Mucosa of gallbladder (tissue), 1 donor: ENCODE results near the gene GRID1. TPM values are rescaled to one million over a fixed set of nuclear protein-coding genes. Genes with fewer than 3 reads are reported as not detected.
A peak's percentile ranks its signal among the peaks of the same experiment; 100 is the strongest.
"Not testable (repeated sequence)": the region's sequence is repeated elsewhere in the genome, so short reads cannot be mapped to it uniquely, and the experiment has no call there.

ENCODE experiments used
- DNase-seq: peaks from one replicate; pipeline ENCODE4 v3.0.0-alpha.2; 2020; ENCODE audit warnings: low spot score
- total RNA-seq: library from RNA; stranded (reverse); gene quantifications from one replicate; pipeline ENCODE4 v1.2.1, GENCODE V29; 2021
- donor health status: DM: no; HTN: no; CAD: no.

GRID1 gene
- total RNA-seq, 1 donor from 2014 or later = 6.3 TPM

GRCh38 chr10:86391986-86392722 lies 25.6 kb upstream of the GRID1 start:
- DNase-seq = no peak

DNA sequence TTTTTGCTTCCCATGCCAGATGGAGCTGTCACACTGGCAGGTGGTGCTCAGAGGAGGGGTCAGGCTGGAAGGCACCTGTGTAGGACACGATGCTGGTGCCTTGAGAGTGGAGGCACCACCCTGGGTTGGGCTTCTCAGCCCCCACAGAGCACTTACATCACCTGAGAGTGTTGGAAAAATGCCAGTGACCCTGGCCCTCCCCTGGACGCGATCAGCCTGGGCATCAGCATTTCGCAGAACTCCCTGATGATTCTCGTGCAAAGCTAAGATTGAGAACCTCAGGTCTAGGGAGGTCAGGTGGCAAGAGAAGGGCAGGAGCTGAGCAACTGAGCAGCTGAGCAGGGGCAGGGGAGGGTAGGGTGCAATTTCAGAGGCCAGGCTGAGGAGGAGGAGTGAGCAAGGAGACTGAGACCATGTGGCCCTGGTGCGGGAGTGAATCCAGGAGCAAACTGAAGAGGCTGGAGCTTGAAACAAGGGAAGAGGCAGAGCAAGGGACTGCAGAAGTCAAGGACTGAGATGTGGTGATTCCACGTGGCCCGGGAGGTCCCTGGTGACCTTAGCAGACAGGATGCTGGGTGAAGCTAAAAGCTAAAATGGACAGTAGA lies 24.7 kb upstream of the GRID1 start:
- DNase-seq = no peak

GRCh38 chr10:86390337-86391120 lies 23.9 kb upstream of the GRID1 start:
- no peak for DNase-seq

GRCh38 chr10:86389441-86390193 lies 23.0 kb upstream of the GRID1 start:
- DNase-seq = no peak

- not testable (repeated sequence) for DNase-seq
Observed at GRCh38 chr10:86389109-86389440, 22.5 kb upstream of the GRID1 start.

DNA sequence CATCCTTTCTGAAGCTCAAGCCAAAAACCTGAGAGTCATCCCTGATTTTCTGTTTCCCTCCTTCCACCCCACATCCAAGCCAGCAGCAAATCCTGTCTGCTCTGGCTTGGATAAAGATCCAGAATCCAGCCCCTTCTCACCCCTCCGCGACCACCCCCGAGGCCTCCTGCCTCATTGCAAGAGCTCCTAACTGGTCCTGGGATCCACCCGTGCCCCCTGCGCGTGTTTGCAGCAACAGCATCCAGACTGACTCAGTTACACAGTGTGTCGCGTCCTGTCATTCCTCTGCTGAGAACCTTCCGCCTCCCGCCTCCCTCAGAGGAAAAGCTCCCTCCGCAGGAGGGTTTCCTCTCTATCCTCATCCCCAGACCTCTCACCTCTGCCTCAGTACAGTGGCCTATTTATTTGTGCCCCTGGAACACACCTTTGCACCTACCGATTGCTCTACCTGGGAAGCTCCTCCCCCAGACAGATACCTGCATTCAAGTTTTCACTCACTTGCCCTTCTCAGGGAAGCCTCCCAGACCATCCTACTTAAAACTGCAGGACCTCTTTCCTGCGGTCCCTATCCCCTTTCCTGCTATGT lies 21.6 kb upstream of the GRID1 start:
- DNase-seq = no peak

DNA sequence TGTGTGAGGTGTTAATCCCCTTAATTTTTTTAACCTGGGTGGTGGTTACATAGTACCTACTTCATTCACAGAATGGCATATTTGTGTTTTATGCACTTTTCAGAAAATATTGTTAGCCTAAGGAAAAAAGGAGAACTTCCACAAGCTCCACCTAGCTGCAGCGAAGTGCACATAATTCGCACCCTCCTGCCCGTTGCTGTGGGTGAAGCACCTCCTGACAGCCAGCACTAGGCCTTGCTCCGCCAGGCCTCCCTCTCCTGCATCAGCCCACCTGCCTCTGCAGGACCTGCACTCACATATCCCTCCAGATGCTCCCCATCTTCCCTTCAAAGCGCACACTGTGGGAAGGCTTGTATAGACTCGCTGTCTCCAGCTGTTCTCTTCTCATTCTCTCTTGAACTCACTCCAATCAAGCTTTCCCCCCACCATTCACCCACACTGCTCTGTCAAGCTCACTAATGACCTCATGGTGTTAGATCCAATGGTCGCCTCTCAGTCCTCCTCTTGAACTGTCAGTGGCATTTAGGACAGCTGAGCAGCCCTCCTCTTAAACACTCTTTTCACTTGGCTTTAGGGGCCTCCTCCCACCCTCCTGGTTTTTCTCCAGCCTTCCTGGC lies 20.7 kb upstream of the GRID1 start:
- DNase-seq = no peak

DNA sequence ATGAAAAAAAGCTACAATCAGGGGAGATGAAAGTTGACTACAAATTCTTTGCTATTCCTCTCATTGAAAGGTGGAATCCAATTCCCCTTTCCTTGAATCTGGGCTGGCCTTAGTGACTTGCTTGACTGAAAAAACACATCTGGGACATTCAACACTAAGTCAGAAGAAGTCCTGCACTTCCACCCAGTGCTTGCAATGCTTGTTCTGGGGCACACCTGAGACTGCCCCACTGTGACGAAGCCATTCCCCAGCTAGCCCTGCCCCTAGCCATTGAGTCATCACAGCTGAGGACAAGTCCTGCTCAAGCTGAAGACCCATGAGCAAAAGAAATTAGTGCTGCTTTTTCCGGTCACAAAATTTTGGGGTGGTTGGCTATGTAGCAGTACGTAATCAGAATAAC lies 19.2 kb upstream of the GRID1 start:
- DNase-seq = no peak

DNA sequence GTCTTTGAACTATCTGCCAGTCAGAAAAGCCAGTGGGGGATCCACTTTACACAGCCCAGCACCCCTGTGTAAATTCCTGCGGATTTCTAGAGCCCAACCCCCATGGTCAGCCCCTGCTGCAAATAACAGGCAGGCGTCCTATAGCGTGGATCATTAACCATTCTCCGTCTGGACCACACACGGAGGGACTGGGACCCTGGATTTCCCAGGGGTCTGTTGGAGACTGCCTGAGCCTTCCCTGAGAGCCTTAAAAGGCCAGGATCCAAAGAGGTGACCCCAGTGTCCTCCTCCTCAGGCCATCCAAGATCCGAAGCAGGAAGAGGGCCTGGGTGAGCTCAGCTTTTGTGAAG lies 11.2 kb upstream of the GRID1 start:
- no peak for DNase-seq

DNA sequence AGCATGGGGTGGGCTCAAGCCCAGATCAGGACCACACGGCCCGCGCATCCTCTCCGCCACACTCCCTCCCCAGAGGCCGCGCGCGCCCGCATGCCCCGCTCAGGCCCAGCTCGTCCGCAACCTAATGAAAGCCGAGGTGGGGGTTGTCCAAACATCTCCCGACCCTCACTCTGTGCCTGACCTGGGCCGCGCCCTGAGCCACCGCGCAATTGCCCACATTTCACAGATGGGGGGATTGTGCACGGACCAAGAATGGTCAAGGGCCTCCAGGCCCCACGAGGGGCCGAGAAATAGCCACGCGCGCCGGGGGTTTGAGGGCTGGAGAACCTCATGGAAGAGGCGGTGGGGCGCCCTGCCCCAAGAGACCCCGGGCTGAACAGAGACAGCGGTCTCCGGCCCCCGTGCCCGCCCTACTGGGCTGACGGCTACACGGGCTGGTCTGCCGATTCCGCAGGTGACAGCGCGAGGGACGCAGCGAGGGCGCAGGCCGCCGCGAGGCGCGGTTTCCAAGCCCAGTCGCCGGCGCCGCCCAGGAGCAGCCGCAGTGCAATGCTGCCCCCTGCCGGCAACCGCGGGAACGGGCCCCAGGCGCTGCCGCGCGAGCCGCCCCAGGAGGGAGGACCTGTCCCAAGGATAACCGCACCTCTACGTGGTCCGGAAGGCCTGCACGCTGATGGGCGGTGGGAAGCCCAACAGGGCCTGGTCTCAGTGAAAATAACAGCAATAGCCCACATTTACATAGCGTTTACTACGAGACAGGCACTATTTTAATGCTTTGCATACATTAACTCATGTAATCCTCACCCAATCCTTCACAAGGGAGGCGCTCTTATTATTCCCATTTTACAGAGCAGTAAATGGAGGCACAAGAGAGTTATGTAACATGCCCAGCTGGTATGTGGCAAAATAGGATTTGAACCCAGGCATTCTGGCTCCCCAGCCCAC lies 10.5 kb upstream of the GRID1 start:
- peak; percentile 74 for DNase-seq

- DNase-seq = no peak
Observed at GRCh38 chr10:86376403-86376802, 9.8 kb upstream of the GRID1 start.

DNA sequence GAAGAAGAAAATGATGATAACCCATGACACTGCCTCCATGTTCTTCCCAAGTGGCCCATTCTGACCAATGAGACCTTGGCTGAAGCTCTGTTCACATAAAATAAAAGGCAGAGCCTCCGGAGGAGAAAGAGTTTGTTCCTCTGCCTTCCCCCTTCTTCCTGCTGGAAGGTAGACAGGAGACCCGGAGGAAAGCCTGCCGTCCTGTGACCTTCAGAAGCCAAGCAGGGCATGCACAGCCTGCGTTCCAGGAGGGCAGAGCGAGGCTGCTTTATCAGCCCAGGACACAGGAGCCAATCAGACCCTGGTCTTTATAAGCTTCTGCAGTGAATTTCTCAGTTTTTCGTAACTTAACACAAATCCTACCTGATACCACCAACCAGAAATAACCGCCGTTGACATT lies 8.6 kb upstream of the GRID1 start:
- DNase-seq = no peak

DNA sequence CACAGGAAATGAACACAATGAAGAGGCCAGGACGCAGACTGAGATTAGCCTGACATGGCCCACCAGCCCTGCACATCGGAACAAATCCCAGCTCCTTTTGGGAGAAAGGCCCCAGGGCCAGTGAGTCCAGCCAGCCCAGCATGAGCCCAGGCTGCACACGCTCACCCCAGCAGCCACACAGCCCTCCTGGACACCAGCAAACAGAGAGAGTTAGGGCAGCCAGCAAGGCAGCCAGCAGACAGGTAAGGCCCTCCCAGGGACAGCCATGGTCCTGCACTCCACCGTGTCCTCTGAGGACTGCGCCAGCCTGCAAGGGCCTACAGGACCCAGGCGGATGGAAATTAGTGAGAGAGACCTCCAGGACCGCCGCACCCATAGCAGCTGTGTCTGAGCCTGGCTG lies 8.1 kb upstream of the GRID1 start:
- DNase-seq = no peak

DNA sequence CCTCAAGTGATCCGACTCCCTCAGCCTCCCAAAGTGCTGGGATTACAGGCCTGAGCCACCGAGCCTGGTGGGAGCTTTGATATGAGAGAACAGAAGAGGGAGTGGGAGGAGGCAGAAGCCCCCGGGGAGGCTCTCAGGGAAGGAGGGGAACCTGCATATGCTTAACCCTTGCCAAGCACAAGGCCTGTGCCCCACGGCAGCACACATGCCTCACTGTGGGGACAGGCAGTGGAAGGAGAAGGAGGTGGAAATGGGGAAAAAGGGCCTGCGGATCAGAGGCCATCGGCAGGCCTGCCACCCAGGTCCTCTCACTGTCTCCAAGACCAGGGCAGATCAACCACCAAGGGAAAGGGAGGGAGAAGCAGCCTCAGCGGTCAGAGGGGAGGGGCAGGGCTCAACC lies 7.2 kb upstream of the GRID1 start:
- no peak for DNase-seq

DNA sequence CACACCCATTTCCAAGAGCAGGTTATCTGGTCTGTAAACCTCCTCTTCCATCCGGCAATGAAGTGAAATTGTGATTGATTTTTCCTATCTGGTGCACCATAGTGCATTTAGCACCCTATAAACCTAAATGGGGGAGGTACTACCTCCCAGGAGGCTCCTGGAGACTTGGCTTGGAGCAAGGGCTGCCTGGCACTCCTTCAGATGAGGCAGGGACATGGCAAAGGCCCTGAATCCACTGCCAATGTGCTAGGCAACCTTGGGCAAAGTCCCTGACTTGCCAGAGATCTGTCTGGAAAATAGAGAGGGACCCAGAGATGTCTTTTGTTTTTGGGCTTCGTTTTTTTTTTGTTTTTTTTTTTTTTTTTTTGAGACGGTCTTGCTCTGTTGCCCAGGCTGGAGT lies 6.7 kb upstream of the GRID1 start:
- DNase-seq = no peak

- DNase-seq = no peak
Observed at GRCh38 chr10:86372784-86373239, 6.2 kb upstream of the GRID1 start.

- DNase-seq = no peak
Observed at GRCh38 chr10:86372119-86372783, 5.7 kb upstream of the GRID1 start.

DNA sequence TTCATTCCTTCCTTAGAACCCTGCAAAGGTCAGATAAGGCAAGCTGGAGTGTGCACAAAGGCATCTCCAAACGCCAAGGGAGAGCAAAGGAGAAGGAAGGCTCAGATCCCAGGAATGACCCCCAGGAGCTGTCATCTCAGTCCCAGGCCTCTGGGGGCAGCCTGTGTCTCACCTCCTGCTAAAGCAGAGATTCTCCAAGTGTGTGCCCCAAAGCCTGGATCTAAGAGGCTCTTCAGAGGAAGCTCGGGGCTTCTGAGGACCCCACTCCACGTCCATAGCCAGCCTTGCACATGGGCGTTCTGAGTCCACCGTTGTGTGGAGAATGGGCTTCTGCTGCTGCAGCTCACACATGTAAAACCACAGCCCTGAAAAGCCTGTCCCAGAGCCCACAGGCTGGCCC lies 5.1 kb upstream of the GRID1 start:
- DNase-seq = no peak

DNA sequence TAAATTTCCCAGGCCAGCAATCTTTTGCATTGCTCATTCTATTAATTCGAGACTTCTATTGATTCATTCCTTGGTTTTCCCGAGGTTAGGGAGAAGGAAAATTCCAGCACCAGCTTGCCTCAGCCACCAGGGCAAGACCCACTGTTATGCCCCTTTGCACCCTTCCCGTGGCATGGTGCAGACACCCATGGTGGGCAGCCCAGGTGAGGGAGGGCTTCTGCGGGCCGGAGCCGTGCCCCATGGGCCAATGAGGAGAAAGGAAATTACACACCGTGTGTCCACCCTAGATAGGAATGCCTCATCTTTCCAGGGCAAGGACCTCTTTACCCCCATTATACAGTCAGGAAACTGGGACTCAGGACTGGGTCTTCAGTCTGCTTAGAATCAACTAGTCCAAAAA lies 4.5 kb upstream of the GRID1 start:
- no peak for DNase-seq
